SU-DHL-6 (cell line): ENCODE results near the gene FAH.

Source experiments
- EZH2phosphoT487 ChIP-seq: fragments of 200-600 bp; sonication (generic), shearing (Covaris generic); conservative IDR thresholded peaks from 2 replicates; pipeline ENCODE4 v1.6.1; 2018; ENCODE audit warnings: mild to moderate bottlenecking, antibody characterized with exemption, low read length, moderate library complexity, mixed read lengths
- TF ChIP-seq, protein P1 (sequence below): fragments of 200-600 bp; sonication (generic); IDR thresholded peaks from one replicate; pipeline ENCODE4 v1.5.1; 2017; ENCODE audit warnings: antibody characterized with exemption, mild to moderate bottlenecking, low read length, moderate library complexity; ENCODE audit not compliant: insufficient read depth, poor library complexity, severe bottlenecking

DNA sequence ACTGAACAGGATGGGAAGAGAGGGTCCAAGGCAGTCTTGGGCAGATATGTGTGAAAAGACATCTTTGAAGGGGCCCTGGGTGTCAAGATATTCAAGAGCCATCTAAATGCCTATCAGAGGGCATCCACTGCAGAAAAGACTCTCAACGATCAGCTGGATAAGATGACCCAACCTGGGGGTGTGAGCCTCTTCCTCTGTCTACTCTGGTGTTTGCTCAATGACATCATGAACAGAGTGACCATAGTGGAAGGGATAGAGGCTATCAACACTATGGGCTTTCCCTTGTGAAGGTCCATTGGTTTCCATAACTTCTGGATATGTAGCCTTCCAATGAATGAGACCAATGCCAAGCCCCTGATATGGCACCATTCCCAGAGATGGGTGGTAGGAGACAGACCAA, 42.1 kb downstream of the FAH start:
- TF ChIP-seq, protein P1, sequence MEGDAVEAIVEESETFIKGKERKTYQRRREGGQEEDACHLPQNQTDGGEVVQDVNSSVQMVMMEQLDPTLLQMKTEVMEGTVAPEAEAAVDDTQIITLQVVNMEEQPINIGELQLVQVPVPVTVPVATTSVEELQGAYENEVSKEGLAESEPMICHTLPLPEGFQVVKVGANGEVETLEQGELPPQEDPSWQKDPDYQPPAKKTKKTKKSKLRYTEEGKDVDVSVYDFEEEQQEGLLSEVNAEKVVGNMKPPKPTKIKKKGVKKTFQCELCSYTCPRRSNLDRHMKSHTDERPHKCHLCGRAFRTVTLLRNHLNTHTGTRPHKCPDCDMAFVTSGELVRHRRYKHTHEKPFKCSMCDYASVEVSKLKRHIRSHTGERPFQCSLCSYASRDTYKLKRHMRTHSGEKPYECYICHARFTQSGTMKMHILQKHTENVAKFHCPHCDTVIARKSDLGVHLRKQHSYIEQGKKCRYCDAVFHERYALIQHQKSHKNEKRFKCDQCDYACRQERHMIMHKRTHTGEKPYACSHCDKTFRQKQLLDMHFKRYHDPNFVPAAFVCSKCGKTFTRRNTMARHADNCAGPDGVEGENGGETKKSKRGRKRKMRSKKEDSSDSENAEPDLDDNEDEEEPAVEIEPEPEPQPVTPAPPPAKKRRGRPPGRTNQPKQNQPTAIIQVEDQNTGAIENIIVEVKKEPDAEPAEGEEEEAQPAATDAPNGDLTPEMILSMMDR = no peak
- TF ChIP-seq EZH2phosphoT487 = no peak
